GM12878 (cell line): ENCODE results near the gene HORMAD1.

Source experiments
- ATF7 ChIP-seq: fragments of 450-650 bp; IDR thresholded peaks from 2 replicates; pipeline ENCODE4 v1.6.1; 2016; ENCODE audit warnings: low read depth, mild to moderate bottlenecking
- CREB1 ChIP-seq: IDR thresholded peaks from 2 replicates; pipeline ENCODE4 v1.6.1; 2012; ENCODE audit warnings: low read depth, mild to moderate bottlenecking, inconsistent platforms
- EGR1 ChIP-seq, 2 experiments: IDR thresholded peaks; 1 replicate in 1 of 2; 2 replicates in 1 of 2; pipeline ENCODE4 v1.6.1; 2011 to 2012; ENCODE audit warnings: low read depth in 2 of 2, low read length in 2 of 2, borderline replicate concordance in 1 of 2, mild to moderate bottlenecking in 1 of 2, moderate library complexity in 1 of 2
- FOXM1 ChIP-seq: IDR thresholded peaks from 2 replicates; pipeline ENCODE4 v1.6.1; 2012; ENCODE audit warnings: low read depth, mild to moderate bottlenecking, inconsistent platforms, low read length, moderate library complexity
- JUND ChIP-seq: IDR thresholded peaks from 2 replicates; pipeline ENCODE4 v1.6.1; 2012; ENCODE audit warnings: low read depth, mild to moderate bottlenecking, low read length, improper control_type of control experiment, moderate library complexity
- NFYB ChIP-seq: IDR thresholded peaks from 2 replicates; pipeline ENCODE4 v1.6.1; 2011; ENCODE audit warnings: low read depth, mild to moderate bottlenecking, low read length, improper control_type of control experiment, moderate library complexity; ENCODE audit not compliant: insufficient read depth
- RFX5 ChIP-seq: IDR thresholded peaks from 2 replicates; pipeline ENCODE4 v1.6.1; 2011; ENCODE audit warnings: low read depth, low read length, improper control_type of control experiment
- SREBF2 ChIP-seq: IDR thresholded peaks from 2 replicates; pipeline ENCODE4 v1.6.1; 2012; ENCODE audit warnings: mild to moderate bottlenecking, low read length
- YY1 ChIP-seq: IDR thresholded peaks from 2 replicates; pipeline ENCODE4 v1.6.1; 2011; ENCODE audit warnings: low read depth, mild to moderate bottlenecking, low read length
- ZNF24 ChIP-seq: fragments of 450-650 bp; IDR thresholded peaks from 2 replicates; pipeline ENCODE4 v1.6.1; 2017; ENCODE audit warnings: antibody characterized with exemption, mild to moderate bottlenecking
- TF ChIP-seq, protein P1 (sequence below): IDR thresholded peaks from 2 replicates; pipeline ENCODE4 v1.6.1; 2012; ENCODE audit warnings: low read depth, low read length, improper control_type of control experiment
- TF ChIP-seq, protein P2 (sequence below): IDR thresholded peaks from 2 replicates; pipeline ENCODE4 v1.6.1; 2011; ENCODE audit warnings: low read depth, low read length, improper control_type of control experiment, borderline replicate concordance

DNA sequence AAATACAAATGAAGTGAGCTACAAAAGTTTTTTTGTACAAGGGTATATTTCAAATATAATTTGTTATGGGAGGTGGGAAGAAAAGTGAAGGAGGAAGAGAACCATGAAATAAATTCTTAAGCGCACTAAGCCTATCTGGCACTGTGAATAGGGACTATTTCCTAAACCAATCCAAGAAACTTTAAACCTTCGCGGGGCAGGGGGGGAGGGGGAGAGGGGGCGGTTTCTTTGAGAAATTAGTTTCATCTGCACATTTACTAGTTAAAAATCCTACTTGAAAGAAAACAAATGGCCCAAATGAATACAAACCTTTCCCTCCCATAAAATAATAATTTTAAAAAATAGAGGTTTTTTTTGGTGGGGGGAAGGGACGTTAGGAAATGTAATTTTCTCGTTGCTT is 24.1 kb downstream of the HORMAD1 start:
- TF ChIP-seq JUND (no peak), CREB1 (no peak), ZNF24 (no peak), SREBF2 (no peak), ATF7 (no peak), YY1 (no peak), RFX5 (no peak), FOXM1 (0 out of 2 replicates have a peak, but pooled peaks have one; percentile 26), EGR1 (IDR thresholded peaks at IDR 0.05; ENCODE audit: borderline replicate concordance in 1 of 2, low read depth in 2 of 2, low read length in 2 of 2) (no peak), NFYB (no peak)
- TF ChIP-seq, protein P1, sequence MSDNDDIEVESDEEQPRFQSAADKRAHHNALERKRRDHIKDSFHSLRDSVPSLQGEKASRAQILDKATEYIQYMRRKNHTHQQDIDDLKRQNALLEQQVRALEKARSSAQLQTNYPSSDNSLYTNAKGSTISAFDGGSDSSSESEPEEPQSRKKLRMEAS: no peak
- TF ChIP-seq, protein P2, sequence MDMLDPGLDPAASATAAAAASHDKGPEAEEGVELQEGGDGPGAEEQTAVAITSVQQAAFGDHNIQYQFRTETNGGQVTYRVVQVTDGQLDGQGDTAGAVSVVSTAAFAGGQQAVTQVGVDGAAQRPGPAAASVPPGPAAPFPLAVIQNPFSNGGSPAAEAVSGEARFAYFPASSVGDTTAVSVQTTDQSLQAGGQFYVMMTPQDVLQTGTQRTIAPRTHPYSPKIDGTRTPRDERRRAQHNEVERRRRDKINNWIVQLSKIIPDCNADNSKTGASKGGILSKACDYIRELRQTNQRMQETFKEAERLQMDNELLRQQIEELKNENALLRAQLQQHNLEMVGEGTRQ: no peak
